ENCODE data around the gene PTAFR.

The PTAFR gene

DNA sequence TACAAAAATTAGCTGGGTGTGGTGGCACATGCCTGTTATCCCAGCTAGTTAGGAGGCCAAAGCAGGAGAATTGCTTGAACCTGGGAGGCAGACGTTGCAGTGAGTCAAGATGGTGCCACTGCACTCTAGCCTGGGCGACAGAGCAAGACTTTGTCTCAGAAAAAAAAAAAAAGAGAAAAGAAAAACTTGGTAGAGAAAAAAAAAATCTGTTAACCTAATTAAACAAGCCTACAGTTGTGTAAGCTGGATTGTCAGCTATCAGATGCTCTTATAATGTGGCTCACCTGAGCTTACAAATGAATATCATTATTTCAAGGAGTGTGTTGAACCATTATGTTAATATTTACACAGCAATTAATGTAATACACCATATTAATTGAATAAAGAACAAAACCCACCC, 61.6 kb downstream of the PTAFR start:
- no peak for DNase-seq

DNA sequence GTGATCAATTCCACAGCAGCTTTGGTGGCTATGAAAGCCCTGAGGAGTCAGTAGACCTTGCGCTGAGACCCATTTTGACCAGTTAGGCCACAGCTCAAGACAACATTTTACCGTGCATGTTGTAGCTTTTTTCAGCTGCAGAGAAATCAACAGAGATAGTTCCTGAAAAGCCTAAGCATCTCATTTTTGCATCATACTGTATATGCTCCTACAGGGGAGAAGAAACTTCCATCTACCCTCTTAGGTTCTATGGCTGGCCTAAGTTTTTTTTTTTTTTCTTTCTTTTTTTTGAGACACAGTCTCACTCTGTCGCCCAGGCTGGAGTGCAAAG, 63.3 kb downstream of the PTAFR start:
- DNase-seq, result no peak

DNA sequence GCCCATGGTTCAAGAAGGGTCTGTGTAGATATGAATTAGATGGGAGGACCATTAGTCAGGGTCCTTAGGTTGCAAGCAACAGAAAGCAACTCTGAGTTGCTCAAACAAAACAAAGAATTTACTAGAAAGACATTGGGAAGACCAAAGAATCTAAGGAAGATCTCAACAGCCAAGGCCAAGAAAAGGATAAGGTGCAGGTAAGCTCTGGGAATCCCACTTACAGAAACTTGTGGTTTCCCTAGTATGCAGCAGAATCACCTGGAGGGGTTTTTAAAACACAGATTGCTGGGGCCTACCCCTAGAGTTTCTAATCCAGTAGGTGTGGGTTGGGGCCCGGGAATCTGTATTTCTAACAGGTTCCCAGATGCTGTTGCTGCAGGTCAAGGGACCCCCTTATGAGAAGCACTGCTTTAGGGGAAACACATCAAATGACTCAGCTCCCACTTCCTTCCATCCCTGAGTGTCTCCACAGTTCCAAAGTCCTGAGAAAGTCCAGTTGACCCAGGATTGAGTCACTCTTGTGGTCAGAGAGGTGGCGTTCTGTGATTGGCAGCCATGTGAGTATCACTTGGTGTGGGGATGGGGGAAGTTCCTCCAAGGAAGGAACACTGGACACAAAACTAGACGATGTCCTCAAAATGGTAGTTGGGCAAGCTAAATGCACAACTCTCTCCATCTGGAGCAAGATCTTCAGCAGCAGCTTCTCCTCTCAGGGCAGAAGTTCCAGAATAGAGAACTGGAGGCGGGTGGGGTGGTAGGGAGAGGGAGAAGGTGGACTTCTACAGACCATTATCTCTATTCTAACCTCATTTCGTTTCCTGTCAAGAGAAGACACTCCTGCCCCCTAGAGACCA, 63.9 kb downstream of the PTAFR start:
- DNase-seq, result peak; percentile 44

DNA sequence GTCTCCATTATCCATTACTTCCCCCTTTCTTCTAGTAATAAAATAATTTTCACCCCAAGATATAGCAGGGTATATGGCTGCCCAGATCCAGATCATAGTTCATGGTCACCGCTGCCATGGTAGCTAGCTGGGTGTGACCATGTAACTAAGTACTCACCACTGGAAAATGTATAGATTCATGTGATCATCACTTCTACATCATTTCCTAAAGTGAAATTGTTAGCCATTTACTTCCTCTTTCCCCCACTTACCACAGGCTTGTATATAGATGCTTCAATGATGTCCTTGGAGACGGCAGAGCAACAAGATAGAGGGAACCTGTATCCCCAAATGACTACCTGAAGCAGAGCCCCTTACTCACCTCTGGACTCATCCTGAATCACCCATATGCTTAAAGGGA, 65.3 kb downstream of the PTAFR start:
- DNase-seq, result no peak

DNA sequence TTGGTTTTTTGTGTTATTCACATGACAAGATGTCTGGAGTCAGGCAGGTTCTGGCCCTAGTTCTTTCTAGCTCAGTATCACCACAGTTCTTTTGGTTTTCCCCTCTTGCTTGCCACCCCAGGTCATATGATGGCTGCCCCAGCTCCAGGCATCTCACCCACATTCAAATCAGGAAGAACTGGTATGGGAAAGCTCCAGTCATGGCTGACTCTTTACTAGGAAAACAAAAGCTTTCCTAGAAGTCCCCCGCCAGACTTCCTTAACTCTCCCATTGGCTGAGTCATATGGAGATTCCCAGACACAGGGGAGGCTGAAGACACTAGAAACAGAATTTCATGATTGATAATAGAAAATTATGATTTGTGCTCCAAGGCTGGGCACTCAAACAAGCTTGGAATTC, 65.9 kb downstream of the PTAFR start:
- no peak for DNase-seq

DNA sequence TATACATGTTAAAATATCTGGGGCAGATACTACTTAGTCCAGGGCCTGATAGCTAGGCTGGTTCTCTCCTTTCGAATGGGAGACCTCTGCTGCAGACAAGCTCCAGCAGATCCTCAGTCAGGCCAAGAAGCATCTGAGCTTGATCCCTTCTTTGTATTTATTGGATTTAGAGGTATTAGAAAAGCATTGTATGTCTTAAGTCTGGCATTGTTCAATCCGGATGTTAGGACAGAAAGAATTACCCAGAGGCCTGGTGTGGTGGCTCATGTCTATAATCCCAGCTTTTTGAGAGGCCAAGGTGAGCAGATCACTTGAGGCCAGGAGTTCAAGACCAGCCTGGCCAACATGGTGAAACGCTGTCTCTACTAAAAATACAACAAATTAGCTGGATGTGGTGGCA, 66.9 kb downstream of the PTAFR start:
- no peak for DNase-seq

DNA sequence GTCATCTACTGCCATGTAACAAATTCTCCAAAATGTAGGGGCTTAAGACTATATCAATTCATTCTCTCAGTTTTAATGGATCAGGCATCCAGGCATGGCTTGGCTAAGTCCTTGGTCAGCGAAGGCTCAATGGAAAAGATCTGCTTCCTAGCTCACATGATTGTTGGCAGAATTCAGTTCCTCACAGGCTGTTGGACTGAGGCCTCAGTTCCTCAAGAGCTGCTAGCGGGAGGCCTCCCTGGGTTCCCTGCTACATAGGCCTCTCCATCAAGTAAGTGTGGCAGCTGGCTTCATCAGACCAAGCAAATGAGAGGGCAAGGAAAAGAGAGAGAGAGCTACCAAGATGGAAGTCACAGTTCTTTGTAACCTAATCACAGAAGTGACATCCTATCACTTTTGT, 68.5 kb downstream of the PTAFR start:
- no peak for DNase-seq

DNA sequence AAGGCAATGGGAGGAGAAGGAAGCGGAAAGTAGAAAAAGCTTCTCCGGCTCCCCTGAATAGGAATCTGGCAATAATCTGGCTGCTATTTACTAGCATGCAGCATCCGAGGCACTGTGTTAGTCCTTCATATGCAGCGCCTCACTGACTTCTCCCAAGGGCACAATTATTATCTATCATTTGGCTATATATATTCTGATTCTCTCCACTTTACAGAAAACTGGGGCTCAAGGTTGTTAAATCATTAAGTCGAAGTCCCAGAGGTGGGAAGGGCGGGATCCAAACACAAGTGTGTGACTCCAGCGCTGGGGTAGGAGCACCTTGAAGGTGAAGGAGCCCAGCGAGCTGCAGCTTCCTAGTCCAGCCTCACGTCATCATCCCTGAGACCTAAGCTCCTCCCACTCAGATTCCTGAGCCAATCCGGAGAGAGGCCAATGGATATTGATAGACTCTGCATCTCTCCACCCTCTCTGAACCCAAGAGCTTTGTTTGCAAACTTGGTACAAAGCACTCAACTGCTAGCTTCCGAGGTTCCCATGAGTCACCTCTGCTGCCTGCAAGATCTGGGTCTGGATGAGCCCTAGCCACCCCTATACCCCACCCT, 71.5 kb downstream of the PTAFR start:
- DNase-seq, result no peak

DNA sequence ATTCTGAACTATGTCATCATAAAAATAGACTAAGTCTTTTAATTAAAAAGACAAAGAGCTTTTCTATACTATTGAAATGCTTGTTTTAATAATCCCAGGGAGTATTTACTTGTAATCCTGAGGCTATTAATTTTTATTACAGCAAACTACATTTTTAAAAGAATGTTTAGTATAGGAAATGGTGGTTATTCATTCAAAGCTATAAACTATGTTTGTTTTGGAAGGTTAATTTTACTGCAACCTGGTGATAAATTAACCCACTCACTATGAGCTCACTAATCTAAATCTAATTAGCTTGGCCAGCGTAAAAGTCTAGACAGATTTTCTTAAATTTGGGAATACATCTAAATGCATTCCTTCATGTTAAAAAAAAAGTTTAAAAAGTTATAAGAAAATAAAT, 74.3 kb downstream of the PTAFR start:
- DNase-seq, result no peak

DNA sequence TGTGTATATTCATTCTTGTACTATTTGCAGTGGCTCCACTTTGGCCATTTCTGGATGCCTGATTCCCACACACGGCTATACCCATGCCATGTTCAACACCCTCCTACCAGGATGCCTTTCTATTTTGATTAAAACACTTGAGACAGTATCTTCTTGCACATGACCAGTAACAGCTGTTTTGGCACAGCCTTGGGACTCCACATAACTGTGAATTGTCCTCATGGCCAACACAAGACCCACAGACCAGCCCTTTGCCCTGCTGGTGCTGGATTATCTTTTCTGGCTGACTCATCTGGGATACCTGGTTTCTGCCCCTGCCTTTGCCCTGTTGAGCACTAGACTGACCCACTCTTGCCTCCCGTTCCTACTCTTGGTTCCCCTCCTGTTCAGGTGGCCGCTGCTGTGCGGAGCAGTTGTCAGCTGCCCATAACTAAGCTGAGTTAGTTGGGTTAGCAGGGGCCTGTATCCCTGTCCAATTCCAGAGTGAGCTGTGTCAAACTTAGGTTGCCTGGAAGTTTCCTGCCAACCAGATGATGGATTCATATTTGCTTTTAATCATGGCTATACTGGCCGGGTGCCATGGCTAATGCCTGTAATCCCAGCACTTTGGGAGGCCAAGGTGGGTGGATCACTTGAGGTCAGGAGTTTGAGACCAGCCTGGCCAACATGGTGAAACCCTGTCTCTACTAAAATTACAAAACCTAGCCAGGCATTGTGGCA, 77.3 kb downstream of the PTAFR start:
- DNase-seq, result no peak

Data from NK-92 treated with Interleukin-12 subunit alpha and Interleukin-12 subunit beta, amount 100 ng/mL, for 24 hours (cell line).